OCI-LY7 (cell line): ENCODE data around the gene NEBL.

Source experiments
- CTCF ChIP-seq: fragments of 200-600 bp; sonication (generic); conservative IDR thresholded peaks from 2 replicates; pipeline ENCODE4 v1.5.1; 2014; ENCODE audit warnings: mild to moderate bottlenecking, antibody characterized with exemption, low read length, moderate library complexity, mixed read lengths
- EZH2phosphoT487 ChIP-seq: fragments of 200-600 bp; sonication (generic); IDR thresholded peaks from 2 replicates; pipeline ENCODE4 v1.6.1; 2018; ENCODE audit warnings: low read depth, borderline replicate concordance, mild to moderate bottlenecking, mixed run types, antibody characterized with exemption, low read length, moderate library complexity, mixed read lengths

GRCh38 chr10:20746856-20747255, 150.3 kb downstream of the NEBL start:
- no peak for TF ChIP-seq CTCF
- no peak for TF ChIP-seq EZH2phosphoT487
